Trophoblast cell (in vitro differentiated cells and primary cell): ENCODE data around the gene OLIG2.

Experiments
- DNase-seq, 2 donors: peaks; one replicate each; pipeline ENCODE4 v3.0.0-alpha.2; 2016
- H2AFZ ChIP-seq: 2 replicates; pipeline ENCODE4 v1.6.1; 2013; ENCODE audit warnings: low read length, moderate library complexity, mild to moderate bottlenecking; ENCODE audit not compliant: insufficient read depth, poor library complexity
- H2AK5ac ChIP-seq: 2 replicates; pipeline ENCODE4 v1.6.1; 2013; ENCODE audit warnings: mild to moderate bottlenecking, low read length
- H2BK120ac ChIP-seq: 2 replicates; pipeline ENCODE4 v1.6.1; 2013; ENCODE audit warnings: low read length, mild to moderate bottlenecking, moderate library complexity; ENCODE audit not compliant: insufficient read depth, poor library complexity
- H2BK12ac ChIP-seq: 2 replicates; pipeline ENCODE4 v1.6.1; 2013; ENCODE audit warnings: mild to moderate bottlenecking, low read length, moderate library complexity
- H2BK5ac ChIP-seq: 2 replicates; pipeline ENCODE4 v1.6.1; 2013; ENCODE audit warnings: low read length, low read depth, moderate library complexity, mild to moderate bottlenecking; ENCODE audit not compliant: poor library complexity
- H3K14ac ChIP-seq: 2 replicates; pipeline ENCODE4 v1.6.1; 2013; ENCODE audit warnings: mild to moderate bottlenecking, low read length
- H3K18ac ChIP-seq: 2 replicates; pipeline ENCODE4 v1.6.1; 2013; ENCODE audit warnings: mild to moderate bottlenecking, low read length
- H3K23ac ChIP-seq: 2 replicates; pipeline ENCODE4 v1.6.1; 2013; ENCODE audit warnings: low read length
- H3K27ac ChIP-seq: 2 replicates; pipeline ENCODE4 v1.5.1; 2013; ENCODE audit warnings: low read depth, mild to moderate bottlenecking, inconsistent platforms, low read length, moderate library complexity
- H3K27me3 ChIP-seq: 2 replicates; pipeline ENCODE4 v1.6.1; 2013; ENCODE audit warnings: inconsistent platforms, mild to moderate bottlenecking, low read length, moderate library complexity; ENCODE audit not compliant: insufficient read depth
- H3K36me3 ChIP-seq, 2 experiments: 1 replicate in 1 of 2; 2 replicates in 1 of 2; pipeline ENCODE4 v1.6.1; 2013; ENCODE audit warnings: low read length in 2 of 2, mild to moderate bottlenecking in 2 of 2, moderate library complexity in 1 of 2; ENCODE audit not compliant: insufficient read depth in 2 of 2, control insufficient read depth in 1 of 2
- H3K4ac ChIP-seq: 2 replicates; pipeline ENCODE4 v1.6.1; 2013; ENCODE audit warnings: low read depth, mild to moderate bottlenecking, low read length, moderate library complexity
- H3K4me1 ChIP-seq, 2 experiments: 1 replicate in 1 of 2; 2 replicates in 1 of 2; pipeline ENCODE4 v1.6.1; 2013; ENCODE audit warnings: low read length in 2 of 2, mild to moderate bottlenecking in 2 of 2, moderate library complexity in 1 of 2; ENCODE audit not compliant: insufficient read depth in 2 of 2, control insufficient read depth in 1 of 2
- H3K4me2 ChIP-seq: 2 replicates; pipeline ENCODE4 v1.6.1; 2013; ENCODE audit warnings: inconsistent platforms, mild to moderate bottlenecking, low read length, moderate library complexity
- H3K4me3 ChIP-seq: 2 replicates; pipeline ENCODE4 v1.5.1; 2013; ENCODE audit warnings: mild to moderate bottlenecking, low read depth, low read length, inconsistent platforms
- H3K79me1 ChIP-seq: one replicate; pipeline ENCODE4 v1.6.1; 2013; ENCODE audit warnings: low read length
- H3K79me2 ChIP-seq: 2 replicates; pipeline ENCODE4 v1.6.1; 2013; ENCODE audit warnings: low read length, mild to moderate bottlenecking; ENCODE audit not compliant: control insufficient read depth, insufficient read depth, poor library complexity
- H3K9ac ChIP-seq: 2 replicates; pipeline ENCODE4 v1.6.1; 2013; ENCODE audit warnings: mild to moderate bottlenecking, low read length
- H3K9me3 ChIP-seq: 2 replicates; pipeline ENCODE4 v1.6.1; 2013; ENCODE audit warnings: low read depth, mild to moderate bottlenecking, control low read depth, inconsistent platforms, low read length; ENCODE audit not compliant: insufficient read depth
- H4K12ac ChIP-seq: 2 replicates; pipeline ENCODE4 v1.6.1; 2013; ENCODE audit warnings: low read depth, mild to moderate bottlenecking, low read length, moderate library complexity
- H4K8ac ChIP-seq: 2 replicates; pipeline ENCODE4 v1.6.1; 2013; ENCODE audit warnings: low read depth, mild to moderate bottlenecking, low read length, moderate library complexity
- H4K91ac ChIP-seq: one replicate; pipeline ENCODE4 v1.6.1; 2013; ENCODE audit warnings: low read depth, mild to moderate bottlenecking, low read length, moderate library complexity
- WGBS: extraction: QIAGEN DNeasy Blood & Tissue Kit; methylation state at CpG from one replicate; pipeline ENCODE4 v1.1.7; 2013; ENCODE audit warnings: missing lambda C conversion rate; ENCODE audit not compliant: insufficient read length, insufficient coverage; ENCODE audit errors: extremely low coverage; 5-methylcytosine and 5-hydroxymethylcytosine counted together

Gene OLIG2

DNA sequence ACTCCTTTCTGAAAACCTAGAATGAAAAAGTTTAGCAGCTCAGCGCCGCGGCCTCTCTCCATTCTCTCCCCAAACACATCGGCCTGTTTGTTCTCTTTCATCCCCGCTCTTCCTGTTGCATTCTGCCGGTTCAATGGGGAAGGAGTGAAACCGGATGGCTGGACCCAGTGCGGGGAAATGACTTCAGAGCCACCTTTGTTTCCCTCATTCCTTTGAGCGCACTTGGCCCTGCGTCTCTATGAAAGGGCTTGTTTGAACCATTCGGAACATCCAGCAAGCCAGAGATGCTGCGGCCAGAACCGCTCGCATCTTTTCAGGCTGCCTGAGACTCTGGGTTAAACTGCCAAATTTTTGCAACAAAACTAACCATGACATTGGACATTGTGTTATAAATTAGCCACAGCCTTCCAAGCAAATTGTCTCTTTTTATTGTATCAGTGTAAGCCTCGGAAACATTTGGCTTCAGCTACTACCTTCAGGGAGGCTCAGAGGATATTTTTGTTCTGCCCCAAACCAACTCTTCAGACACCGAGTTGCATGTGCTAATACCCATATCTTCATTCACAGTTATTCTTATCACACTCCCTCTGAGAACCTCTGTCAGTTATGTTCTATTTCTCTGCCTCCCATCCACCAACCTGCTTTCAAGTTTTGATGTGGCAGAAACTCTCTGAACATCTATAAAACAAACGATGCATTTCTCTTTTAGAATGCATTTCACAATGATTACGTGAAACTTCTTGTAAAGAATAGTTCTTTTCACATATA is 39.1 kb downstream of the OLIG2 start:
- no peak overlapping the region for H3K9ac ChIP-seq
- H3K36me3 ChIP-seq: no peaks in the 10 kb centered on the region
- H3K23ac ChIP-seq: no peak overlapping the region
- no peak overlapping the region for H3K27ac ChIP-seq
- H3K18ac ChIP-seq: no peak overlapping the region
- H3K4me2 ChIP-seq: no peak overlapping the region
- no peak overlapping the region for H2BK5ac ChIP-seq
- no peak overlapping the region for H4K8ac ChIP-seq
- peaks cover 19% of the 10 kb centered on the region for H3K27me3 ChIP-seq
- DNase-seq: no peak
- H3K14ac ChIP-seq: no peak overlapping the region
- H2AFZ ChIP-seq: no peak overlapping the region
- H2BK12ac ChIP-seq: no peak overlapping the region
- no peaks in the 10 kb centered on the region for H3K79me1 ChIP-seq
- no peaks in the 10 kb centered on the region for H3K79me2 ChIP-seq
- no peak overlapping the region for H4K12ac ChIP-seq
- H3K4me3 ChIP-seq: no peak overlapping the region
- WGBS: no CpG with 5 or more reads among the region's 18 CpGs
- no peak overlapping the region for H2AK5ac ChIP-seq
- no peak overlapping the region for H2BK120ac ChIP-seq
- no peak overlapping the region for H4K91ac ChIP-seq
- no peak overlapping the region for H3K4ac ChIP-seq
- H3K9me3 ChIP-seq: no peaks in the 10 kb centered on the region
- peaks cover 0 to 2% of the 10 kb centered on the region in 2 experiments for H3K4me1 ChIP-seq

DNA sequence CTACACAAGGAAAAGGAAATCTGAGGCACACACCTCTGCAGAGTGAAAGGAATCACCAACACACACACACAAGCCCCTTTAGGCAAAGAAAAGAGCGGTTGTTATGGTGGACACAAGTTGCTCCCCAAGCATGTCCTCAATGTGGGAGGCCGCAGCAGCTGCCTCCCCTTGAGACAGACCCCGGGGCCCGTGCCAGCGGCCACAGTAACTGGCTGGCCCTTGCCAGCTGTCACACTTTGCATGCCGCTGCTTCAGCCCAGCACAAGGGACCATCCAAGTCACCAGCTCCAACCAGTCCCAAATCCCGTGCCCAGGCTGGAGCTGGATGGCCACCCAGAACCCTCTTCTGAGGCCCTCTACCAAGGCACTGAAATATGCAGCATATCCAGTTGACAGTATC is 41.3 kb downstream of the OLIG2 start:
- Histone ChIP-seq H3K36me3 (no peaks in the 10 kb centered on the region), H3K4ac (no peak overlapping the region), H3K27me3 (peaks cover 41% of the 10 kb centered on the region), H2BK5ac (no peak overlapping the region), H3K18ac (no peak overlapping the region), H2AK5ac (no peak overlapping the region), H3K79me2 (no peaks in the 10 kb centered on the region), H3K4me3 (no peak overlapping the region), H2AFZ (no peak overlapping the region), H4K91ac (no peak overlapping the region), H3K79me1 (no peaks in the 10 kb centered on the region), H2BK120ac (no peak overlapping the region), H4K12ac (no peak overlapping the region), H4K8ac (no peak overlapping the region), H3K14ac (no peak overlapping the region), H3K27ac (no peak overlapping the region), H3K4me1 (peaks cover 11 to 16% of the 10 kb centered on the region in 2 experiments), H3K9me3 (no peaks in the 10 kb centered on the region), H3K9ac (no peak overlapping the region), H2BK12ac (no peak overlapping the region), H3K4me2 (no peak overlapping the region), H3K23ac (no peak overlapping the region)
- WGBS: no CpG with 5 or more reads among the region's 7 CpGs
- DNase-seq: no peak

DNA sequence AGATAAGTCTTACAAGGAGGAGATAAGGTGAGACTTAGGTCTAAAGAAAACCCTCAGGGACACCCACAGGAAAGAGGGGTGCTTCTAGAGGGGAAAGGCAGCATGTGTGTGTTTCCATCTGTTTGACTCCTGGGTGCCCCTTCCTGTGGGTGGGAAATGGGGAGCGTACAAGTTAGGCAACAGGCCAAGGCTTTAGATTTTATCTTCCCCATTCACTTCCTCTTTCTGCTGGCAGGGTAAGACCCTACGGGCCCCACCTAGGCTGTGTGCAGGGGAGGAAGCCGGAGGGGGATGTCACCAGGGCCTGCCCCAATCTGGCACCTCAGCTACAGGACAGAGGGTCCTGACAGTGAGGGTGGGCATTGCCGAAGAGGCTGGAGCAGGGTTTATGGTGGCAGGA is 41.7 kb downstream of the OLIG2 start:
- H3K27me3 ChIP-seq: peaks cover 44% of the 10 kb centered on the region
- no peak overlapping the region for H2BK120ac ChIP-seq
- H3K27ac ChIP-seq: no peak overlapping the region
- no peaks in the 10 kb centered on the region for H3K9me3 ChIP-seq
- no peak overlapping the region for H2AFZ ChIP-seq
- no peak overlapping the region for H3K18ac ChIP-seq
- H2AK5ac ChIP-seq: no peak overlapping the region
- H4K91ac ChIP-seq: no peak overlapping the region
- no peak overlapping the region for H3K23ac ChIP-seq
- no CpG with 5 or more reads among the region's 4 CpGs for WGBS
- H3K4me2 ChIP-seq: no peak overlapping the region
- H2BK5ac ChIP-seq: no peak overlapping the region
- no peak overlapping the region for H3K9ac ChIP-seq
- H3K4me3 ChIP-seq: no peak overlapping the region
- no peaks in the 10 kb centered on the region for H3K79me1 ChIP-seq
- H3K36me3 ChIP-seq: no peaks in the 10 kb centered on the region
- no peaks in the 10 kb centered on the region for H3K79me2 ChIP-seq
- no peak overlapping the region for H4K8ac ChIP-seq
- H4K12ac ChIP-seq: no peak overlapping the region
- H3K14ac ChIP-seq: no peak overlapping the region
- no peak overlapping the region for H2BK12ac ChIP-seq
- H3K4ac ChIP-seq: no peak overlapping the region
- DNase-seq: no peak
- peaks cover 11 to 16% of the 10 kb centered on the region in 2 experiments for H3K4me1 ChIP-seq

DNA sequence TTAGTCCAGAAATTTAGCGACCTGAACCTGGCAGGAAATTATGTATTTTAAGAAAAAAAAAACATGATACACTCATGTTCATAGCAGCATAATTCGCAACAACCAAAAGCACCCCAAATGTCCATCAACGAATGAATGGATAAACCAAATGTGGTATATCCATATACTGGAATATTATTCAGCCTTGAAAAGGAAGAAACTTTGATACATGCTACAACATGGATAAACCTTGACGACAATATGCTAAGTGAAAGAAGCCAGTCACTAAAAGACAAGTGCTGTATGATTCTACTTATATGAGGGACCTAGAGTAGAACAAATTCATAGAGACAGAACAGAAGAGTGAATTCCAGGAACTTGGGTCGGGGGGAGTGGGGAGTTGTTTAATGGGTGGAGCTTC is 43.5 kb downstream of the OLIG2 start:
- H4K8ac ChIP-seq: no peak overlapping the region
- H3K79me2 ChIP-seq: no peaks in the 10 kb centered on the region
- WGBS: no CpG with 5 or more reads among the region's 5 CpGs
- H3K79me1 ChIP-seq: no peaks in the 10 kb centered on the region
- H2BK5ac ChIP-seq: no peak overlapping the region
- peaks cover 11 to 16% of the 10 kb centered on the region in 2 experiments for H3K4me1 ChIP-seq
- H3K27me3 ChIP-seq: peaks cover 59% of the 10 kb centered on the region
- H3K27ac ChIP-seq: no peak overlapping the region
- H3K14ac ChIP-seq: no peak overlapping the region
- H2AK5ac ChIP-seq: no peak overlapping the region
- no peak overlapping the region for H4K12ac ChIP-seq
- no peak overlapping the region for H4K91ac ChIP-seq
- no peak overlapping the region for H3K4me3 ChIP-seq
- H3K18ac ChIP-seq: no peak overlapping the region
- H3K4ac ChIP-seq: no peak overlapping the region
- no peak overlapping the region for H2AFZ ChIP-seq
- H3K23ac ChIP-seq: no peak overlapping the region
- no peak for DNase-seq
- no peaks in the 10 kb centered on the region for H3K9me3 ChIP-seq
- no peak overlapping the region for H2BK120ac ChIP-seq
- no peak overlapping the region for H3K9ac ChIP-seq
- H2BK12ac ChIP-seq: no peak overlapping the region
- no peaks in the 10 kb centered on the region for H3K36me3 ChIP-seq
- H3K4me2 ChIP-seq: no peak overlapping the region
